Activated CD8-positive, alpha-beta T cell treated with anti-CD3 and anti-CD28 coated beads for 36 hours (primary cell): ENCODE data around the gene TAF11L11. TPM values are rescaled to one million over a fixed set of nuclear protein-coding genes. Genes with fewer than 3 reads are reported as not detected.
"Not testable (repeated sequence)": the region's sequence is repeated elsewhere in the genome, so short reads cannot be mapped to it uniquely, and the experiment has no call there.

Experiments
- ATAC-seq: fragments of 200-7000 bp; cut with Tn5 transposase; one replicate; pipeline ENCODE4 v1.10.0; 2021; ENCODE audit warnings: mild to moderate bottlenecking, moderate library complexity
- CTCF ChIA-PET: fragments of 350-600 bp; sonication (Branson Sonifier 250); formaldehyde crosslinking; loops from one replicate; lab custom pipeline; 2021; ENCODE audit warnings: antibody characterized with exemption; lab: Charles Lee
- POLR2A ChIA-PET: fragments of 350-600 bp; sonication (Branson Sonifier 250); formaldehyde crosslinking; loops from one replicate; lab custom pipeline; 2021; ENCODE audit warnings: antibody characterized with exemption; lab: Charles Lee
- DNase-seq: peaks from one replicate; pipeline ENCODE4 v3.0.0-alpha.2; 2020
- H3K27ac Mint-ChIP-seq: one replicate; pipeline ENCODE4 v1.8.0; 2021; ENCODE audit warnings: mild to moderate bottlenecking, mixed read lengths
- H3K27me3 Mint-ChIP-seq: one replicate; pipeline ENCODE4 v1.8.0; 2021; ENCODE audit warnings: mixed read lengths
- H3K36me3 Mint-ChIP-seq: one replicate; pipeline ENCODE4 v1.8.0; 2021; ENCODE audit warnings: low read depth, mixed read lengths
- H3K4me1 Mint-ChIP-seq: one replicate; pipeline ENCODE4 v1.8.0; 2021; ENCODE audit warnings: low read depth, mixed read lengths
- H3K4me3 Mint-ChIP-seq: one replicate; pipeline ENCODE4 v1.8.0; 2021; ENCODE audit warnings: mild to moderate bottlenecking, moderate library complexity, mixed read lengths
- H3K9me3 Mint-ChIP-seq: one replicate; pipeline ENCODE4 v1.8.0; 2021; ENCODE audit warnings: mixed read lengths
- intact Hi-C: fragments of 100-400 bp; cut with micrococcal nuclease; formaldehyde crosslinking; loops from one replicate; pipeline ENCODE4 v1.10.0; 2022
- total RNA-seq, 2 experiments: library from RNA; stranded (reverse); gene quantifications; one replicate each; pipeline ENCODE4 v1.2.3, GENCODE V29; 2021
- TF ChIP-seq, protein P1 (sequence below): fragments of 200-600 bp; IDR thresholded peaks from one replicate; pipeline ENCODE4 v1.8.0; 2022; ENCODE audit warnings: antibody characterized with exemption, mild to moderate bottlenecking

Gene TAF11L11
- not detected for total RNA-seq

DNA sequence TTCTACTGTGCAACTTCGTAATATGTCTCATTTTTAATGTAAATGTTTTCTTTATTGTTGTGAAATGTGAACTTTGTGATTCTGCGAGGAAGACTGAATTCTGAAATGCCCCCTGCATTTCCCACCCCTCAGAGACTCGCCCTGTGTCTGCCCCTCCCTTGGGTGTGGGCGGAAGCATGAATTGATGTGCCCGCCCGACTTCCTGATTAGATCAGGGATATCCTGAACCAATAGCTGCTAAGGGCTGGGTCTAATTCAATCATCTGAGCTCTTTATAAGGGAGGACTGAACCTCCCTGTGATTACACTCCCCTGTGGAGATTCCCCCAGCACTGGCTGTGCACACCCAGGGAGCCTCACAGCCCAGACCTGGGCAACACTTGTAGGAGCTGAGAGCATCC is at the start of gene TAF11L11:
TAF11L11 (plus strand) TSS at position 304 of the 400 bp plus-strand sequence.
- intact Hi-C loops, H3K36me3 Mint-ChIP-seq, H3K4me1 Mint-ChIP-seq, H3K4me3 Mint-ChIP-seq, H3K27me3 Mint-ChIP-seq, H3K27ac Mint-ChIP-seq, CTCF ChIA-PET, DNase-seq, ATAC-seq, POLR2A ChIA-PET: not testable (repeated sequence)
- H3K9me3 Mint-ChIP-seq: peaks cover 12% of the 10 kb centered on the region

DNA sequence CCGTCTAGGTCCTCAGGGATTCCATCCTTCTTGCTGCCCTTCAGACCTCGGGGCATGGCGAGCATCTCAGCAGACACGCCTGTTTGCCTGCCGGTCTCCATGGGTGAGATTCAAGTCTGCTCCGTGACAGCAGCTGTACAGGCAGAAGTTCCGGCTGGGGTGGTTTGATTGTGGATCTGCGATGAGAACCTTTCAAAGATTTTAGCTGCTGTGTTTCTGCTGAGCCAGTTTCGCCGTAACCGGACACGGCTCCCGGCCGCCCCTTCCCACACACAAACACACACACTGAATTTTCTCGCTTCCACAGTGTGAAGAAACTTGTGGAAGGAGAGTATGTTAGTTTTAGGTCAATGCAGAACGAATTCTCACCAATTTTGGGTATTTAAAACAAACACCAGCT is 18.3 kb upstream of the TAF11L11 start, which contains the start of gene TAF11L7:
TAF11L7 (minus strand) TSS at position 101 of the 400 bp plus-strand sequence.
- CTCF ChIA-PET, H3K27me3 Mint-ChIP-seq, DNase-seq, H3K4me3 Mint-ChIP-seq, H3K27ac Mint-ChIP-seq, H3K9me3 Mint-ChIP-seq, POLR2A ChIA-PET, intact Hi-C loops, ATAC-seq, H3K4me1 Mint-ChIP-seq, H3K36me3 Mint-ChIP-seq: not testable (repeated sequence)

DNA sequence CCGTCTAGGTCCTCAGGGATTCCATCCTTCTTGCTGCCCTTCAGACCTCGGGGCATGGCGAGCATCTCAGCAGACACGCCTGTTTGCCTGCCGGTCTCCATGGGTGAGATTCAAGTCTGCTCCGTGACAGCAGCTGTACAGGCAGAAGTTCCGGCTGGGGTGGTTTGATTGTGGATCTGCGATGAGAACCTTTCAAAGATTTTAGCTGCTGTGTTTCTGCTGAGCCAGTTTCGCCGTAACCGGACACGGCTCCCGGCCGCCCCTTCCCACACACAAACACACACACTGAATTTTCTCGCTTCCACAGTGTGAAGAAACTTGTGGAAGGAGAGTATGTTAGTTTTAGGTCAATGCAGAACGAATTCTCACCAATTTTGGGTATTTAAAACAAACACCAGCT is 13.1 kb upstream of the TAF11L11 start, which contains the start of gene TAF11L8:
TAF11L8 (minus strand) TSS at position 101 of the 400 bp plus-strand sequence.
- H3K27me3 Mint-ChIP-seq, ATAC-seq, POLR2A ChIA-PET, H3K4me1 Mint-ChIP-seq, DNase-seq, H3K27ac Mint-ChIP-seq, H3K4me3 Mint-ChIP-seq, CTCF ChIA-PET, intact Hi-C loops, H3K9me3 Mint-ChIP-seq, H3K36me3 Mint-ChIP-seq: not testable (repeated sequence)

DNA sequence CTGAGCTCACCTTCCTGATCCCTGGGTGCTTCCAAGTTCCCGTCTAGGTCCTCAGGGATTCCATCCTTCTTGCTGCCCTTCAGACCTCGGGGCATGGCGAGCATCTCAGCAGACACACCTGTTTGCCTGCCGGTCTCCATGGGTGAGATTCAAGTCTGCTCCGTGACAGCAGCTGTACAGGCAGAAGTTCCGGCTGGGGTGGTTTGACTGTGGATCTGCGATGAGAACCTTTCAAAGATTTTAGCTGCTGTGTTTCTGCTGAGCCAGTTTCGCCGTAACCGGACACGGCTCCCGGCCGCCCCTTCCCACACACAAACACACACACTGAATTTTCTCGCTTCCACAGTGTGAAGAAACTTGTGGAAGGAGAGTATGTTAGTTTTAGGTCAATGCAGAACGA is 9.7 kb upstream of the TAF11L11 start, which contains the start of gene TAF11L9:
TAF11L9 (minus strand) TSS at position 140 of the 400 bp plus-strand sequence.
- not testable (repeated sequence) for ATAC-seq

DNA sequence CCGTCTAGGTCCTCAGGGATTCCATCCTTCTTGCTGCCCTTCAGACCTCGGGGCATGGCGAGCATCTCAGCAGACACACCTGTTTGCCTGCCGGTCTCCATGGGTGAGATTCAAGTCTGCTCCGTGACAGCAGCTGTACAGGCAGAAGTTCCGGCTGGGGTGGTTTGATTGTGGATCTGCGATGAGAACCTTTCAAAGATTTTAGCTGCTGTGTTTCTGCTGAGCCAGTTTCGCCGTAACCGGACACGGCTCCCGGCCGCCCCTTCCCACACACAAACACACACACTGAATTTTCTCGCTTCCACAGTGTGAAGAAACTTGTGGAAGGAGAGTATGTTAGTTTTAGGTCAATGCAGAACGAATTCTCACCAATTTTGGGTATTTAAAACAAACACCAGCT is 6.3 kb upstream of the TAF11L11 start, which contains the start of gene TAF11L10:
TAF11L10 (minus strand) TSS at position 101 of the 400 bp plus-strand sequence.
- intact Hi-C loops, H3K9me3 Mint-ChIP-seq, H3K27ac Mint-ChIP-seq, ATAC-seq, CTCF ChIA-PET, H3K4me1 Mint-ChIP-seq, H3K27me3 Mint-ChIP-seq, H3K4me3 Mint-ChIP-seq, POLR2A ChIA-PET, DNase-seq, H3K36me3 Mint-ChIP-seq: not testable (repeated sequence)

More for the DNA sequence above, 9.7 kb upstream of the TAF11L11 start, which contains the start of gene TAF11L9:
- H3K4me1 Mint-ChIP-seq, POLR2A ChIA-PET, DNase-seq, H3K9me3 Mint-ChIP-seq, H3K27me3 Mint-ChIP-seq, intact Hi-C loops, H3K4me3 Mint-ChIP-seq, H3K27ac Mint-ChIP-seq, CTCF ChIA-PET, H3K36me3 Mint-ChIP-seq: not testable (repeated sequence)

DNA sequence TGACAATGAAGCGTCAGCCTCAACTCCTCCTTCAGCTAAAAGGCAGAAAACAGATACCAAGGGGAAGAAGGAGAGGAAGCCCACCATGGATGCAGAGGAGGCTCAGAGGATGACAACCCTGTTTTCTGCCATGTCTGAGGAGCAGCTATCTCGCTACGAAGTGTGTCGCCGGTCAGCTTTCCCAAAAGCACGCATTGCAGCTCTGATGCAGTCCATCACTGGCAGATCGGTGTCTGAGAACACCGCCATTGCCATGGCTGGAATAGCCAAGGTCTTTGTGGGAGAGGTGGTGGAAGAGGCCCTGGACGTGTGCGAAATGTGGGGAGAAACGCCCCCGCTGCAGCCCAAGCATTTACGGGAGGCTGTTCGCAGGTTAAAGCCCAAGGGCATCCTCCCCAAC is 968 bp downstream of the TAF11L11 start:
- Mint-ChIP-seq H3K4me1 (no peaks in the 10 kb centered on the region), H3K27me3 (no peaks in the 10 kb centered on the region), H3K9me3 (peaks cover 10% of the 10 kb centered on the region), H3K27ac (no peak overlapping the region), H3K36me3 (no peaks in the 10 kb centered on the region), H3K4me3 (no peak overlapping the region)
- ATAC-seq (no peak), DNase-seq (no peak)
- ChIA-PET CTCF (no interaction called here), POLR2A (no interaction called here)
- TF ChIP-seq, protein P1, sequence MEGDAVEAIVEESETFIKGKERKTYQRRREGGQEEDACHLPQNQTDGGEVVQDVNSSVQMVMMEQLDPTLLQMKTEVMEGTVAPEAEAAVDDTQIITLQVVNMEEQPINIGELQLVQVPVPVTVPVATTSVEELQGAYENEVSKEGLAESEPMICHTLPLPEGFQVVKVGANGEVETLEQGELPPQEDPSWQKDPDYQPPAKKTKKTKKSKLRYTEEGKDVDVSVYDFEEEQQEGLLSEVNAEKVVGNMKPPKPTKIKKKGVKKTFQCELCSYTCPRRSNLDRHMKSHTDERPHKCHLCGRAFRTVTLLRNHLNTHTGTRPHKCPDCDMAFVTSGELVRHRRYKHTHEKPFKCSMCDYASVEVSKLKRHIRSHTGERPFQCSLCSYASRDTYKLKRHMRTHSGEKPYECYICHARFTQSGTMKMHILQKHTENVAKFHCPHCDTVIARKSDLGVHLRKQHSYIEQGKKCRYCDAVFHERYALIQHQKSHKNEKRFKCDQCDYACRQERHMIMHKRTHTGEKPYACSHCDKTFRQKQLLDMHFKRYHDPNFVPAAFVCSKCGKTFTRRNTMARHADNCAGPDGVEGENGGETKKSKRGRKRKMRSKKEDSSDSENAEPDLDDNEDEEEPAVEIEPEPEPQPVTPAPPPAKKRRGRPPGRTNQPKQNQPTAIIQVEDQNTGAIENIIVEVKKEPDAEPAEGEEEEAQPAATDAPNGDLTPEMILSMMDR: no peak
- intact Hi-C loops: no loop called here

DNA sequence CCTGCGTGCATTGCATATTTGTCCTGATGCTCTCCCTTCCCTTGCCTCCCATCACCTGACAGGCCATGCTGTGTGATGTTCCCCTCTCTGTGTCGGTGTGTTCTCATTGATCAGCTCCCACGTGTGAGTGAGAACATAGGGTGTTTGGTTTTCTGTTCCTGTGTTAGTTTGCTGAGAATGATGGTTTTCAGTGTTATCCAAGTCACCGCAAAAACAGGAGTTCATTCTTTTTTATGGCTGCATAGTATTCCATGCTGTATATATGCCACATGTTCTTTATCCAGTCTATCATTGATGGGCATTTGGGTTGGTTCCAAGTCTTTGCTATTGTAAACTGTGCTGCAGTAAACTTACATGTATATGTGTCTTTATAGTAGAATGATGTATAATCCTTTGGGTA is 3.5 kb downstream of the TAF11L11 start:
- ATAC-seq, intact Hi-C loops, DNase-seq, H3K4me3 Mint-ChIP-seq, H3K27me3 Mint-ChIP-seq, POLR2A ChIA-PET, H3K36me3 Mint-ChIP-seq, H3K9me3 Mint-ChIP-seq, H3K27ac Mint-ChIP-seq, CTCF ChIA-PET, H3K4me1 Mint-ChIP-seq: not testable (repeated sequence)

DNA sequence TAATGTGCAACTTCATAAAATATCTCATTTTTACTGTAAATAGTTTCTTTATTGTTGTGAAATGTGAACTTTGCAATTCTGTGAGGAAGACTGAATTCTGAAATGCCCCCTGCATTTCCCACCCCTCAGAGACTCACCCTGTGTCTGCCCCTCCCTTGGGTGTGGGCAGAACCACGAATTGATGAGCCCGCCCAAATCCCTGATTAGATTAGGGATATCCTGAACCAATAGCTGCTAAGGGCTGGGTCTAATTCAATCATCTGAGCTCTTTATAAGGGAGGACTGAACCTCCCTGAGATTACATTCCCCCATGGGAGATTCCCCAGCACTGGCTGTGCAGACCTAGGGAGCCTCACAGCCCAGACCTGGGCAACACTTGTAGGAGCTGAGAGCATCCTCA is 6.1 kb downstream of the TAF11L11 start, which contains the start of gene TAF11L12:
TAF11L12 (plus strand) TSS at position 301 of the 400 bp plus-strand sequence.
- intact Hi-C loops, CTCF ChIA-PET, ATAC-seq, H3K27me3 Mint-ChIP-seq, H3K9me3 Mint-ChIP-seq, H3K27ac Mint-ChIP-seq, H3K4me3 Mint-ChIP-seq, H3K36me3 Mint-ChIP-seq, H3K4me1 Mint-ChIP-seq, POLR2A ChIA-PET, DNase-seq: not testable (repeated sequence)
